ENCODE results near the gene MBD6.
"Not testable (repeated sequence)": the region's sequence is repeated elsewhere in the genome, so short reads cannot be mapped to it uniquely, and the experiment has no call there.

Gene MBD6

DNA sequence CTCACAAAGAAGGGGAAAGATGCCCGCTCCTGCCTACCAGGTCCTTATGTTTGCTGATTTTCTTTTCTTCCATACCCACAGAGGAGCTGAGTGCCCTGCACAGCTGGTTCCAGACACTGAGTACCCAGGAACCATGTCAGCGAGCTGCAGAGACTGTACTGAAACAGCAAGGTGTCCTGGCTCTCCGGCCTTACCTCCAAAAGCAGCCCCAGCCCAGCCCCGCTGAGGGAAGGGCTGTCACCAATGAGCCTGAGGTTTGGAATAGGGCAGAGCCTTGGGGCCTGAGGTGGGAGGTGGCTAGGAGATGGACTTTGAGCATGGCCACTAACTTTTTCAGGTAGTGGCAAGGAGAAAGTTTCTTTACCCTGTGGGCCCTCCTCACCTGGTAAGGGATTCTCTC lies 32.5 kb upstream of the MBD6 start:
- DNase-seq, result no peak

- DNase-seq, result no peak
Observed at GRCh38 chr12:57491393-57492280, 31.0 kb upstream of the MBD6 start.

GRCh38 chr12:57495051-57495701 lies 27.4 kb upstream of the MBD6 start:
- not testable (repeated sequence) for DNase-seq

- no peak for DNase-seq
Observed at GRCh38 chr12:57496822-57497221, 25.8 kb upstream of the MBD6 start.

DNA sequence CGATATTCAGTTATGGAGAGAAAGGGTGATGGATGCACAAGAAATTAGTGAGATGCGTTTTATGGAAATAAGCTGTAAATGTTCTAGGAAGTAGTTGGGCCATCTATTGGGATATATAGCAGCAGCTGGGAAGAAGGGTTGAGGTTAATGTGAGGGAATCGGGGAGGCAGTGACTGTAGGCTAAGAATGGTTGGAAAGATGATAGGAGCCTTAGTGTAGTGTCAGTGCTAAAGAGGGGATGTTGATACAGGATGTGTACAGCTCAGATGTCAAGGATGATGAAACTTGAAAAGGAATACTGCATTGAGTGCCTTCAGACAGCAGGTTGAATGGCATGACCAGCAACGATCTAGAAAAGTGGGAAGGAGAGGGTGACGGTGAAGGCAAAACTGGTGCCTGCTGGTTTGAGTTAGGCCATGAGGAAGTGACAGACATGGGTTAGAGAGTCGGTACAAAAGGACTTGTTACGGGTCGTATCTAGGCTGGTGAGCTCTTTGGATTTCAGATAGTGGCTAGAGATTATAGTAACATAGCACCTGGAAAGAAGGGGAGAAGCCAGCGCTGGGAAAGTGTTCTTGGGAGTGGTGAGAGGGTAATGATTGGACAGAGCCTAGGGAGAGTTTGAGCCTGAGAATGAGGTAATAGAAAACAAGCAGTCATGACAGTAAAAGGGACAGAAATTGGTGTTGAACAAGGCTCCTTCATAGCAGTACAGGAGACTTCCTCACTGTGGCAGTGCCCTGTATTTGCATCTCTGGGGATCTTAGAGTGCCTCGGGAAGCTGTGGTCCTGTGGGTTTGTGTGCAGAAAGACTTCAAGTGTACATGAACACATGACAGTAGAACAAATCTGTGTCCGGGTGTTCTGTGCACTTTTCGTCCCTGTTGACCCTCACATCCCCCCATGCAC lies 25.1 kb upstream of the MBD6 start:
- DNase-seq, result no peak

- DNase-seq, result no peak
Observed at GRCh38 chr12:57498132-57498502, 24.5 kb upstream of the MBD6 start.

DNA sequence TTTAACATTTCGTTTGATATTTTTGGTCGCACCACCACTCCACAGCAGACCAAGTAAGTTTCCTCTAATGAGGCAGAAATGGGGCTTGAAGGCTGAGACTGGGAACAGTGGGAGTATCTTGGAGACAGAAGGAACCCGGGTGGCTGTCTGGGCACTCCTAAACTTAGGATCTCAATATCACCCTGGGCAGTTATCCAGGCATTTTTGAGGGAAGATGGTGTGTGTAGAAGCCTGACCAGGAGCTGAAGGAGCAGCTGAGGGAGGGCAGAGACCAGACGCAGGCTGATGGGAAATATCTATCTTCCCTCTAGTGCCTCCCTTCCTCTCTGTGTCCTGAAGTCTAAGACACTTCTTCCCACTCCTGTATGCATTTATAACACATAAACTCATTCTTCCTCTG lies 24.1 kb upstream of the MBD6 start:
- no peak for DNase-seq

DNA sequence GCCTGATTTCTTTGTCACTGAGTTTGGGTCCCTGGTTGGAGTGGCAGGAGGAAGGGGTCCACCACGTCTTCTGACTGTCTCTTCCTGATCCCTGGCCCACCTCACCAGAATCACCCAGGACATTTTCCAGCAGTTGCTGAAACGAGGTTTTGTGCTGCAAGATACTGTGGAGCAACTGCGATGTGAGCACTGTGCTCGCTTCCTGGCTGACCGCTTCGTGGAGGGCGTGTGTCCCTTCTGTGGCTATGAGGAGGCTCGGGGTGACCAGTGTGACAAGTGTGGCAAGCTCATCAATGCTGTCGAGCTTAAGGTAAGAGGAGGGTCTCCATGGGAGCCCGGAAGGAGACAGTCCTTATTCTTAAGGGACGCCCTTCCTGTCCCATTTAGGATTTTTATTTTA lies 22.4 kb upstream of the MBD6 start:
- no peak for DNase-seq

DNA sequence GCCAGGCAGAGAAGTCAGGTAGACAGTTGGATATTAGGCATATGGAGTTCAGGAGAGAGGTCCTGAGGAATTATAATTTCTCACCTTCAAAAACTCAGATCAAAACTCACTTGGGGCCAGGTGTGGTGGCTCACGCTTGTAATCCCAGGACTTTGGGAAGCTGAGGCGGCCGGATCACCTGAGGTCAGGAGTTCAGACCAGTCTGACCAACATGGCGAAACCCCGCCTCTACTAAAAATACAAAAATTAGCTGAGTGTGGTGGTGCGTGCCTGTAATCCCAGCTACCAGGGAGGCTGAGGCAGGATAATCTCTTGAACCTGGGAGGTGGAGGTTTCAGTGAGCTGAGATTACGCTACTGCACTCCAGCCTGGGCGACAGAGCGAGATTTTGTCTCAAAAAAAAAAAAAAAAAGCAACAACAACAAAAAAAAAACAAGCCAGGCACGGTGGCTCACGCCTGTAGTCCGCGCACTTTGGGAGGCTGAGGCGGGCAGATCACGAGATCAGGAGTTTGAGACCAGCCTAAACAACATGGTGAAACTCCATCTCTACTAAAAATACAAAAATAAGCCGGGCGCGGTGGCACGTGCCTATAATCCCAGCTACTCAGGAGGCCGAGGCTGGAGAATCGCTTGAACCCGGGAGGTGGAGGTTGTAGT lies 20.2 kb upstream of the MBD6 start:
- DNase-seq, result not testable (repeated sequence)

GRCh38 chr12:57506541-57506940 lies 16.1 kb upstream of the MBD6 start:
- DNase-seq, result not testable (repeated sequence)

DNA sequence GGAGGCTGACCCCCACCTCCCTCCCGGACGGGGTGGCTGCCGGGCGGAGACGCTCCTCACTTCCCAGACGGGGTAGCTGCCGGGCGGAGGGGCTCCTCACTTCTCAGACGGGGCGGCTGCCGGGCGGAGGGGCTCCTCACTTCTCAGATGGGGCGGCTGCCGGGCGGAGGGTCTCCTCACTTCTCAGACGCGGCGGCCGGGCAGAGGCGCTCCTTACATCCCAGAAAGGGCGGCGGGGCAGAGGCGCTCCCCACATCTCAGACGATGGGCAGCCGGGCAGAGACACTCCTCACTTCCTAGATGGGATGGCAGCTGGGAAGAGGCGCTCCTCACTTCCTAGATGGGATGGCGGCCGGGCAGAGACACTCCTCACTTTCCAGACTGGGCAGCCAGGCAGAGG lies 14.8 kb upstream of the MBD6 start:
- DNase-seq, result not testable (repeated sequence)

DNA sequence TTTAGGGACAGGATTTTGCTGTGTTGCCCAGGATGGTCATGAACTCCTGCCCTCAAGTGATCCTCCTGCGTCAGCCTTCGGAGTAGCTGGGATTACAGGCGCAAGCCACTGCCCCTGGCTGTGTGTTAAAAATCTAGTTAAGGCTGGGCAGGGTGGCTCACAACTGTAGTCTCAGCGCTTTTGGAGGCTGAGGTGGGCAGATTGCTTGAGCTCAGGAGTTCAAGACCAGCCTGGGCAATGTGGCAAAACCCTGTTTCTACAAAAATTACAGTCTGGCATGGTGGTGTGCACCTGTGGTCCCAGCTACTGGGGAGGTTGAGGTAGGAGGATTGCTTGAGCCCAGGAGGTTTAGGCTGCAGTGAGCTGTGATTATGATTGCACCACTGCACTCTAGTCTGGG lies 11.5 kb upstream of the MBD6 start:
- no peak for DNase-seq

DNA sequence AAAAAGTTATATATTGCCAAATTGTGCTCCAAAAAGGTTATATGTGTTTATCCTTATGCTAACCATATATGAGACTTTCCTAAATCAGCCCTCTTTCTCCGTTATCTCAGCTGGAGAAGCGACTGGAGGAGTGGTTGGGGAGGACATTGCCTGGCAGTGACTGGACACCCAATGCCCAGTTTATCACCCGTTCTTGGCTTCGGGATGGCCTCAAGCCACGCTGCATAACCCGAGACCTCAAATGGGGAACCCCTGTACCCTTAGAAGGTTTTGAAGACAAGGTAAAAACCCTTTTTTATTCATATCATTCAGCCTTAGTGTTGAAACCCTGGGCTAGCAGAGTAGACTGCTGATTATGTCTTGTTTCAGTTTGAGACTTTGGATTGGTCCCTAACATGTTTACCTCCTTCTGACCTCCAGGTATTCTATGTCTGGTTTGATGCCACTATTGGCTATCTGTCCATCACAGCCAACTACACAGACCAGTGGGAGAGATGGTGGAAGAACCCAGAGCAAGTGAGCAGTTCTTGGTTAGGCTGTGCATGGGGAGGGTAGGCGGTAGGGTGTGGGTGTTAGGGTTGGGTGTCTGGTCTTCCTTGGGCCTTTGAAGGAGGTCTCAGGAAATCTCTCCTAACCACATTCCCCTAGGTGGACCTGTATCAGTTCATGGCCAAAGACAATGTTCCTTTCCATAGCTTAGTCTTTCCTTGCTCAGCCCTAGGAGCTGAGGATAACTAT lies 10.9 kb upstream of the MBD6 start:
- DNase-seq, result no peak

- DNase-seq, result no peak
Observed at GRCh38 chr12:57512665-57513064, 10.0 kb upstream of the MBD6 start.

DNA sequence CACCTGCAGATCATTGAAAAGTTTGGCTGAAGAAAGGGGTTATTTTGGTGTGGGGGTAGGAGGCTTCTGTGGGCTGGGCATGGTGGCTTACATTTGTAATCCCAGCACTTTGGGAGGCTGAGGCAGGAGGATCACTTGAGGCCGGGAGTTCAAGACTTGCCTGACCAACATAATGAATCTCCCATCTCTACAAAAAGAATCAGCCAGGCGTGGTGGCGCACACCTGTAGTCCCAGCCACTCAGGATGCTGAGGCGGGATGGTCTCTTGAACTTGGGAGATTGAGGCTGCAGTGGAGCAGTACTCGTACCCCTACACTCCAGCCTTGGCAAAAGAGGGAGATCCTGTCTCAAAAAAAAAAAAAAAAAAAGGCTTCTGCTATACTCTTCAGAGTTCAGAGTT lies 9.4 kb upstream of the MBD6 start:
- DNase-seq, result no peak

DNA sequence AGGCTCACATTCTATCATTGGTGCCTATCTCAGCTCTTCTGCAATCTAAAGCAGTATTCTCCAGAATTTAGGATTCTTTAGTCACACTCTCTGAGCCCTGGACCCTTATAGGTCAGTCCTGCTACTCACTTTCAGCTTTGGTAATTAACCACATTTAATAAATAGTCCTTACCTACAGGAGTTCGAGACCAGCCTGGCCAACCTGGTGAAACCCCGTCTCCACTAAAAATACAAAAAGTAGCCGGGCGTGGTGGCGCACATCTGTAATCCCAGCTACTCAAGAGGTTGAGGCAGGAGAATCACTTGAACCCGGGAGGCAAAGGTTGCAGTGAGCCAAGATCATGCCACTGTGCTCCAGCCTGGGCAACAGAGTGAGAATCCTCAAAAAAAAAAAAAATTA lies 8.9 kb upstream of the MBD6 start:
- not testable (repeated sequence) for DNase-seq

DNA sequence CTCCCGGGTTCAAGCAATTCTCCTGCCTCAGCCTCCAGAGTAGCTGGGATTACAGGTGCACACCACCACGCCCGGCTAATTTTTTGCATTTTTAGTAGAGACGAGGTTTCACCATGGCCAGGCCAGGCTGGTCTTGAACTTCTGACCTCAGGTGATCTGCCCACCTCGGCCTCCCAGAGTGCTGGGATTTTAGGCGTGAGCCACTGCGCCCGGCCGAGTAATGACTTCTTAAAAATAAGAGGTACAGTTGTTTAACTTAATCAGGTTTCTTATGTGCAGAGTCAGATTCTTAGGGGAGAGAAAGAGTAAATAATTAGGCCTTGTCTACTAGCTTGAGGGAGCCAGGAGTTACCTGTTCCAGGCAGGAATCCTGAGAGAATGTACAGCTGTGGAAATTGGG lies 8.4 kb upstream of the MBD6 start:
- DNase-seq, result not testable (repeated sequence)

DNA sequence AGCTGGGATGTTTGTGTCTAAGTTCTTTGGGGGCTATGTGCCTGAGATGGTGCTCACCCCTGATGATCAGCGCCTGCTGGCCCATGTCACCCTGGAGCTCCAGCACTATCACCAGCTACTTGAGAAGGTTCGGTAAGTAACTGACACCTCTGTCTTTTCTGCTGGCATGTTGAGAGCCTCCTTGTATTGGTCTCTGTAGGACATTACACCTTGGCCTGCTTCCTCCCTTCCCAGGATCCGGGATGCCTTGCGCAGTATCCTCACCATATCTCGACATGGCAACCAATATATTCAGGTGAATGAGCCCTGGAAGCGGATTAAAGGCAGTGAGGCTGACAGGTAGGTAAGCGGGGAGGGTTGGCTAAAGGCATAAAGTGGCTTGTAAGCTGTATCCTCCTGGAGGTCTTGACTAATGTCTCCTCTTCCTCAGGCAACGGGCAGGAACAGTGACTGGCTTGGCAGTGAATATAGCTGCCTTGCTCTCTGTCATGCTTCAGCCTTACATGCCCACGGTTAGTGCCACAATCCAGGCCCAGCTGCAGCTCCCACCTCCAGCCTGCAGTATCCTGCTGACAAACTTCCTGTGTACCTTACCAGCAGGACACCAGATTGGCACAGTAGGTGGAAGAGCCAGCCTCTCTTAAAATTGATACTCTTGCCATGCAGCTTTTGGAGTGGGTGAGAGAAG lies 7.8 kb upstream of the MBD6 start:
- no peak for DNase-seq

GRCh38 chr12:57515408-57515933 lies 7.2 kb upstream of the MBD6 start:
- no peak for DNase-seq

GRCh38 chr12:57515934-57516541 lies 6.6 kb upstream of the MBD6 start:
- no peak for DNase-seq

DNA sequence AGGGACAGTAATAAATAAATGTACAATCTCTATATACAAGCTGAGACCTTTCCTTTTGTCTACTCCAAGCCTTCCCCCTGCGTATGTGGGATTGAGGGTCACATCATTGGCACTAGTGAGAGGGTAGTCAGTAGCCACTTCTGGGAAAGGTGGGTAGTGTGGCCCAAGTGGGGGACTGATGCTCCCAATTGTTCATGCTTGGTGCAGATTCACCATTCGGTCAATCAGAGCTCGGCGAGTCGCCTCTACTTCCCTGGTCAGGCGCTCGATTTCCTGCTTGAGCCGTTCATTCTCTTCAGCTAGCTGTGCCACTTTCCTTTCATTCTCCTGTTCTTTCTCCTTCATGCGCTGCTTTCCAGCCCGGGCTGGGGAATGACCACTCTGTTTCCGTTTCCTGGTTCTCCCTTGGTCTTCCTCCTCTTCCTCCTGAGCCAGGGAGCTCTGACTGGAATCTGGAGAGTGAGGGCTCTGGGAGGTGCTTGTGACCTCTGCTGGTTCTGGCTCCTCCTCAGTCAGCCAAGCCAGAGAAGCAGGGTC lies 5.9 kb upstream of the MBD6 start:
- no peak for DNase-seq

All from NK-92 treated with Interleukin-12 subunit alpha and Interleukin-12 subunit beta, amount 100 ng/mL, for 24 hours (cell line).